Erythroblast (primary cell): ENCODE measurements around the gene G6PD.

ENCODE experiments used
- GATA1 ChIP-seq: IDR thresholded peaks from 2 replicates; pipeline ENCODE4 v1.6.1; 2011; ENCODE audit warnings: low read depth, mild to moderate bottlenecking, control low read depth, low read length, moderate library complexity
- POLR2A ChIP-seq: IDR thresholded peaks from 2 replicates; pipeline ENCODE4 v1.6.1; 2011; ENCODE audit warnings: mild to moderate bottlenecking, low read length

DNA sequence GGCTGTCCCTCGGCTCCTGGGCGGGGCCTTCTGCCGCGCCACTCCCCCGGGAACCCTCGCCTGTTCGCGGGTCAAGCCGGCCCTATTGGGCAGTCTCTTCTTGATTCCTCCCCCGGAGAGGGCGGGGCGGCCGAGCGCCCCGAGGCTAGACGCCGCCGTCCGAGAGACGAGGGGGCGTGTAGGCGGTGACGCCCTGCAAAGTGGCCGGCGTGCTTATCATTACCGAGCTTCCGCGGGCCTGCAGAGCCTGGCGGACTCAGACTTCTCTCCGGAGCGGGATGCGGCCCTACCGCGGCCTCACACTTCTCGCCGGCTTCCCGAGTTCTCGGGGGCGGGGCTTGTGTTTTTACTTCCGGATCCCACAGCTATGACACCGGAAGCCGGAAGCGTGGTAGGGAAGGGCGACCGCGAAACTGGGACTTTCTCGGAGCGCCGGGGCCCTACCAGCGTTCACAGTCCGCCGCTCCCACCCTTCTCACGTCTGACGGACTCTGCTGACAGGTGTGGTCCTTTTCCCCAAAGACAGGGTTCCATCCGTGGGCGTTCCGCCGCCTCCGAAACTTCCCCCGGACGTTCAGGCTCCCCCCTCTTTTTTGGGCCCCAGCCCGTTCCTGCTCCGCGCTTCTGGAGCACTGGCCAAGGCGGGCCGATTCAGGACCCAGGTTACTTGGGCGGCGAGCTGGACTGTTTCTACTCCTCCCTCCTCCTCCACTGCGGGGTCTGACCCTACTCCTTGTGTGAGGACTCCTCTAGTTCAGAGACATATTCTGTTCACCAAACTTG, 790 bp upstream of the G6PD start, which contains the start of gene IKBKG:
- peak; percentile 61 for TF ChIP-seq POLR2A
- no peak for TF ChIP-seq GATA1
